ENCODE data around the gene INPP4B. TPM values are rescaled to one million over a fixed set of nuclear protein-coding genes. Genes with fewer than 3 reads are reported as not detected.
A peak's percentile ranks its signal among the peaks of the same experiment; 100 is the strongest.

Gene INPP4B
- total RNA-seq, 1 experiment from 2014 or later: 114 TPM

DNA sequence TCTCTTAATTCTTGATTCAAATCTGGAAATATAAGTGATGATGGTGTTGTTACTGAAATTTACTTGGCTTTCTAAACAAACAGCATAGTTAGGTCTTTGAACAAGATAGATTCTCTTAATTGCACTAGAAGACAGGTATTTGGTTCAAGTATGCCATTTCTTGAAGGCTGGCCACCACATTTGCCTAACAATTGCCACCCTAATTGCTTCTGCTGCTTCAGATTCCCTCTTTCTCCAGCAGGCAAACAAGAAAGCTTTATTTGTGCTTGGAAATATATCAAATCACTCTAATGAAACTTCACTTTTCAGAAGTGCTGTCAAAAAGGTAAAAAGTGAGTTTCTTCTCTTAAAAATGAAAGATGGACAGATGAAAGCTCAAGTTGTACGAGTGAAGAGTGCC, 418.6 kb downstream of the INPP4B start:
- Mint-ChIP-seq H3K36me3 (ENCODE audit: insufficient read depth, unreplicated experiment) (peaks cover 33% of the 10 kb centered on the region), H3K4me3 (ENCODE audit: low read depth, unreplicated experiment) (no peak overlapping the region), H3K27ac (ENCODE audit: unreplicated experiment) (no peak overlapping the region), H3K27me3 (ENCODE audit: unreplicated experiment) (no peaks in the 10 kb centered on the region), H3K9me3 (ENCODE audit: low read depth, unreplicated experiment) (no peaks in the 10 kb centered on the region), H3K4me1 (ENCODE audit: low read depth, unreplicated experiment) (no peaks in the 10 kb centered on the region)
- TF ChIP-seq, protein P1, sequence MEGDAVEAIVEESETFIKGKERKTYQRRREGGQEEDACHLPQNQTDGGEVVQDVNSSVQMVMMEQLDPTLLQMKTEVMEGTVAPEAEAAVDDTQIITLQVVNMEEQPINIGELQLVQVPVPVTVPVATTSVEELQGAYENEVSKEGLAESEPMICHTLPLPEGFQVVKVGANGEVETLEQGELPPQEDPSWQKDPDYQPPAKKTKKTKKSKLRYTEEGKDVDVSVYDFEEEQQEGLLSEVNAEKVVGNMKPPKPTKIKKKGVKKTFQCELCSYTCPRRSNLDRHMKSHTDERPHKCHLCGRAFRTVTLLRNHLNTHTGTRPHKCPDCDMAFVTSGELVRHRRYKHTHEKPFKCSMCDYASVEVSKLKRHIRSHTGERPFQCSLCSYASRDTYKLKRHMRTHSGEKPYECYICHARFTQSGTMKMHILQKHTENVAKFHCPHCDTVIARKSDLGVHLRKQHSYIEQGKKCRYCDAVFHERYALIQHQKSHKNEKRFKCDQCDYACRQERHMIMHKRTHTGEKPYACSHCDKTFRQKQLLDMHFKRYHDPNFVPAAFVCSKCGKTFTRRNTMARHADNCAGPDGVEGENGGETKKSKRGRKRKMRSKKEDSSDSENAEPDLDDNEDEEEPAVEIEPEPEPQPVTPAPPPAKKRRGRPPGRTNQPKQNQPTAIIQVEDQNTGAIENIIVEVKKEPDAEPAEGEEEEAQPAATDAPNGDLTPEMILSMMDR (IDR thresholded peaks at IDR 0.05; ENCODE audit: unreplicated experiment): no peak
- CTCF ChIA-PET: no interaction called here
- no peak for DNase-seq
- intact Hi-C loops (cut with micrococcal nuclease; ENCODE audit: unreplicated experiment): no loop called here
- BruUV-seq (replicated peaks): no TSS peak

DNA sequence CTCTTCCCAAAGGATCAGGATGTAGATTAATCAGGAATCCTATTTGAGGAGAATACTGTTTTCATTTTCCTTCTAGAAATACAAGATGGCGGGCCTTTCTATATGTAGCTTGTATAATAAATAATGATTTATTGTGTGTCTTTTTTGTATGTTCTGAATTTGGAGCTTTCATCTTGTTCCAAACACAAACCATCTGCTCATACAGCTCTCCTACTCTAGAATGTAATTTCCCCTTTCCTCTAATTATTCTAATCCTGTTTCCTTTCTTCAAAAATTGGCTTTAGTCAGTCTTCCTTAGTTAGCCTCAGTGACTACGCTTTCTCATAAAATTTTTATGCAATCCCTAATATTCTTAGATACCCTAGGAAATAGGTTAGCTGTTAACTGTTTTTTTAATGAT, 422.2 kb downstream of the INPP4B start:
- H3K9me3 Mint-ChIP-seq (ENCODE audit: low read depth, unreplicated experiment): no peaks in the 10 kb centered on the region
- no peak overlapping the region for H3K27ac Mint-ChIP-seq (ENCODE audit: unreplicated experiment)
- H3K4me3 Mint-ChIP-seq (ENCODE audit: low read depth, unreplicated experiment): no peak overlapping the region
- TF ChIP-seq, protein P1 (IDR thresholded peaks at IDR 0.05; ENCODE audit: unreplicated experiment): no peak
- peaks cover 26% of the 10 kb centered on the region for H3K4me1 Mint-ChIP-seq (ENCODE audit: low read depth, unreplicated experiment)
- peaks cover 39% of the 10 kb centered on the region for H3K36me3 Mint-ChIP-seq (ENCODE audit: insufficient read depth, unreplicated experiment)
- no peaks in the 10 kb centered on the region for H3K27me3 Mint-ChIP-seq (ENCODE audit: unreplicated experiment)
- DNase-seq: no peak
- intact Hi-C loops (cut with micrococcal nuclease; ENCODE audit: unreplicated experiment): no loop called here
- no TSS peak for BruUV-seq (replicated peaks)
- CTCF ChIA-PET: interaction anchor here (0.6 kb wide), 1 partner anchor 28 kb away, joined by 3 read pairs; no protein-coding TSS in a partner anchor

DNA sequence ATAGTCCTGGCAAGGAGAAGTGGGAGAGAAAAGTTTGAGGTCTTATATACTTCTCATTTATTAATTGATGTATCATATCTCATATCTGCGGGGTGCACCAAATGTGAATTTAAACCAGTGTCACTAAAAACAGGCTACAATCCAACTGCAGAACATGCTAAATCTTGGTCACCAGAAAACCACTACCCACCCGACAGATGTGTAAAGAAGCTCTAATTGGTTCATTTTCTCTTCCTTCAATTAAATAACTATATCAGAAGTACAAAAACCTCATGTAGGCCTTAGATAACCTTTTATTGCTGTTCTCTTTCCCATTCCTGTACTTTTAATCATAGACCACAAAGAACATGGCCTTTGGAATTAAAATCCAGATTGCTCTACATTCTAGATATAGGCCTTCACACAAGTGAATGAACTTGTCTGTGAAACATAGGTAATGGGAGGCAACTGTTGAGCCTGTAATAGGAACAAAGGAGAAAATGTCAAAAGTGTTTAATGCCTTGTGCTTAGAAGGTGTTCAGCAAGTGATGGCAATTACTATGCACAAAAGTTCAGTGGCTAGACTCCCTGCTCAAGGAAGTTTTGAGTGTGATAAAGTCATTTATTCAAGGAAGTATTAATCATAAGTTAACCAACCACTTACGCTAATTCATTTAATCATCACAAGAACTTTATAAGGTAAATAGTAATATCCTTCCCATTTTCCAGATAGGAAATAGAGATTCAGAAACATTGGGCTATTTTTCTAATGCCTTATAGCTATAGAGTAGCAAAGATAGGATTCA, 425.6 kb downstream of the INPP4B start:
- TF ChIP-seq, protein P1 (IDR thresholded peaks at IDR 0.05; ENCODE audit: unreplicated experiment): no peak
- Mint-ChIP-seq H3K27ac (ENCODE audit: unreplicated experiment) (peak overlapping the region; percentile 34), H3K27me3 (ENCODE audit: unreplicated experiment) (no peaks in the 10 kb centered on the region), H3K4me3 (ENCODE audit: low read depth, unreplicated experiment) (no peak overlapping the region), H3K36me3 (ENCODE audit: insufficient read depth, unreplicated experiment) (peaks cover 38% of the 10 kb centered on the region), H3K9me3 (ENCODE audit: low read depth, unreplicated experiment) (no peaks in the 10 kb centered on the region), H3K4me1 (ENCODE audit: low read depth, unreplicated experiment) (peaks cover 40% of the 10 kb centered on the region)
- CTCF ChIA-PET: no interaction called here
- intact Hi-C loops (cut with micrococcal nuclease; ENCODE audit: unreplicated experiment): no loop called here
- no TSS peak for BruUV-seq (replicated peaks)
- no peak for DNase-seq

DNA sequence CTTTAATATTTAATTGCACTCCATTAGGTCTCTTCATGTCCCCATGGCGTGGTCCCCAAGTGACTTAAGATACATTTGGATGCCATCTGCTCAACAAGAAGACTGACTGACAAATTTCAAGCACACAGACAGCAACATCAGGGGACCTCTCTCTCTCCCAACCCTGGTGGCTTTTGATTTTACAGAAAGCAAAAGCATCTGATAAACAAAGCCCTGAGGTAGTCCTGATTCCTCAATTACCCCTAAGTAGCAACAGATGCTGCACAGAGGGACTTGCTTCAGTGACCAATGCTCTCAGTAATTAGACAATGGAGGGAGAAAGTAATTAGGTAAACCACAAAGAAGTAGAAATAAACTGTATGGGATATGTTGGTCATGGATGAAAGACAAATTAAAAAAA, 426.4 kb downstream of the INPP4B start:
- intact Hi-C loops (cut with micrococcal nuclease; ENCODE audit: unreplicated experiment): no loop called here

More for the DNA sequence above, 426.4 kb downstream of the INPP4B start:
- peaks cover 40% of the 10 kb centered on the region for H3K36me3 Mint-ChIP-seq (ENCODE audit: insufficient read depth, unreplicated experiment)
- TF ChIP-seq, protein P1 (IDR thresholded peaks at IDR 0.05; ENCODE audit: unreplicated experiment): no peak
- H3K9me3 Mint-ChIP-seq (ENCODE audit: low read depth, unreplicated experiment): no peaks in the 10 kb centered on the region
- H3K4me3 Mint-ChIP-seq (ENCODE audit: low read depth, unreplicated experiment): no peak overlapping the region
- BruUV-seq (replicated peaks): no TSS peak
- CTCF ChIA-PET: no interaction called here
- DNase-seq: no peak
- no peak overlapping the region for H3K27ac Mint-ChIP-seq (ENCODE audit: unreplicated experiment)
- peaks cover 44% of the 10 kb centered on the region for H3K4me1 Mint-ChIP-seq (ENCODE audit: low read depth, unreplicated experiment)
- no peaks in the 10 kb centered on the region for H3K27me3 Mint-ChIP-seq (ENCODE audit: unreplicated experiment)
